Measurements from ENCODE around the gene OR6S1.
"Not testable (repeated sequence)": the region's sequence is repeated elsewhere in the genome, so short reads cannot be mapped to it uniquely, and the experiment has no call there.

Gene OR6S1

GRCh38 chr14:20630340-20631022 is 11.0 kb downstream of the OR6S1 start:
- no peak for DNase-seq

GRCh38 chr14:20628063-20628854 is 13.2 kb downstream of the OR6S1 start:
- no peak for DNase-seq

- no peak for DNase-seq
Measured at GRCh38 chr14:20627346-20628027, 14.0 kb downstream of the OR6S1 start.

GRCh38 chr14:20626274-20626673 is 15.2 kb downstream of the OR6S1 start:
- DNase-seq, result no peak

- DNase-seq, result no peak
Measured at GRCh38 chr14:20624495-20625070, 16.9 kb downstream of the OR6S1 start.

GRCh38 chr14:20623798-20624197 is 17.7 kb downstream of the OR6S1 start:
- DNase-seq, result no peak

GRCh38 chr14:20622816-20623291 is 18.6 kb downstream of the OR6S1 start:
- DNase-seq, result no peak

GRCh38 chr14:20620798-20621478 is 20.6 kb downstream of the OR6S1 start:
- DNase-seq, result no peak

- not testable (repeated sequence) for DNase-seq
Measured at GRCh38 chr14:20619688-20620087, 21.8 kb downstream of the OR6S1 start.

GRCh38 chr14:20618271-20618749 is 23.2 kb downstream of the OR6S1 start:
- DNase-seq, result no peak

GRCh38 chr14:20617138-20618003 is 24.1 kb downstream of the OR6S1 start:
- no peak for DNase-seq

- DNase-seq, result no peak
Measured at GRCh38 chr14:20615996-20616395, 25.5 kb downstream of the OR6S1 start.

GRCh38 chr14:20614038-20614840 is 27.3 kb downstream of the OR6S1 start:
- no peak for DNase-seq

- DNase-seq, result peak; percentile 29 to 69
Measured at GRCh38 chr14:20613094-20614037, 28.1 kb downstream of the OR6S1 start.

GRCh38 chr14:20612403-20612802 is 29.1 kb downstream of the OR6S1 start:
- DNase-seq, result no peak

GRCh38 chr14:20611277-20611676 is 30.2 kb downstream of the OR6S1 start:
- DNase-seq, result no peak

GRCh38 chr14:20610002-20610765 is 31.3 kb downstream of the OR6S1 start:
- peak; percentile 15 to 68 for DNase-seq

- DNase-seq, result peak in 1 of 2 experiments; percentile 45
Measured at GRCh38 chr14:20609215-20610001, 32.1 kb downstream of the OR6S1 start.

Data from cerebellar nuclear complex (tissue), 1 donor.